Osteocyte (in vitro differentiated cells): ENCODE measurements around the gene NFIA. TPM values are rescaled to one million over a fixed set of nuclear protein-coding genes. Genes with fewer than 3 reads are reported as not detected.

Experiments
- DNase-seq: peaks from one replicate; pipeline ENCODE4 v3.0.0; 2021; ENCODE audit warnings: mixed read lengths; ENCODE audit not compliant: unreplicated experiment; ENCODE audit errors: extremely low spot score
- H3K27ac Mint-ChIP-seq: one replicate; pipeline ENCODE4 v1.8.0; 2021; ENCODE audit warnings: mild to moderate bottlenecking, mixed read lengths; ENCODE audit not compliant: unreplicated experiment
- H3K27me3 Mint-ChIP-seq: one replicate; pipeline ENCODE4 v1.8.0; 2021; ENCODE audit warnings: mixed read lengths; ENCODE audit not compliant: unreplicated experiment
- H3K36me3 Mint-ChIP-seq: one replicate; pipeline ENCODE4 v1.8.0; 2021; ENCODE audit warnings: mixed read lengths; ENCODE audit not compliant: unreplicated experiment
- H3K4me1 Mint-ChIP-seq: one replicate; pipeline ENCODE4 v1.8.0; 2021; ENCODE audit warnings: mixed read lengths; ENCODE audit not compliant: unreplicated experiment
- H3K4me3 Mint-ChIP-seq: one replicate; pipeline ENCODE4 v1.8.0; 2021; ENCODE audit warnings: mild to moderate bottlenecking, moderate library complexity, mixed read lengths; ENCODE audit not compliant: unreplicated experiment
- H3K9me3 Mint-ChIP-seq: one replicate; pipeline ENCODE4 v1.8.0; 2021; ENCODE audit warnings: mixed read lengths; ENCODE audit not compliant: unreplicated experiment
- CTCF ChIP-seq: fragments of 200-600 bp; sonication (generic); IDR thresholded peaks from 2 replicates; pipeline ENCODE4 v1.5.0; 2021; ENCODE audit warnings: antibody characterized with exemption, mild to moderate bottlenecking, moderate library complexity
- total RNA-seq: library from RNA; stranded (reverse); gene quantifications from 2 replicates; pipeline ENCODE4 v1.2.1, GENCODE V29; 2021

The NFIA gene
- total RNA-seq, 1 donor from 2014 or later, result 46.7 TPM

- H3K36me3 Mint-ChIP-seq, result no peaks in the 10 kb centered on the region
- H3K4me1 Mint-ChIP-seq, result peaks cover 16% of the 10 kb centered on the region
- no peak for TF ChIP-seq CTCF
- H3K9me3 Mint-ChIP-seq, result no peaks in the 10 kb centered on the region
- no peaks in the 10 kb centered on the region for H3K27me3 Mint-ChIP-seq
- no peak for DNase-seq
- H3K4me3 Mint-ChIP-seq, result no peak overlapping the region
- no peak overlapping the region for H3K27ac Mint-ChIP-seq
Measured at GRCh38 chr1:61265665-61266064, 183.3 kb downstream of the NFIA start.

GRCh38 chr1:61266738-61267137 is 184.4 kb downstream of the NFIA start:
- Mint-ChIP-seq H3K36me3 (no peaks in the 10 kb centered on the region), H3K4me1 (peaks cover 10% of the 10 kb centered on the region), H3K4me3 (no peak overlapping the region), H3K9me3 (no peaks in the 10 kb centered on the region), H3K27me3 (no peaks in the 10 kb centered on the region), H3K27ac (no peak overlapping the region)
- DNase-seq, result no peak
- TF ChIP-seq CTCF, result no peak

GRCh38 chr1:61268546-61269240 is 186.3 kb downstream of the NFIA start:
- Mint-ChIP-seq H3K27me3 (no peaks in the 10 kb centered on the region), H3K4me1 (peaks cover 3% of the 10 kb centered on the region), H3K4me3 (no peak overlapping the region), H3K9me3 (no peaks in the 10 kb centered on the region), H3K36me3 (no peaks in the 10 kb centered on the region), H3K27ac (no peak overlapping the region)
- TF ChIP-seq CTCF, result no peak
- no peak for DNase-seq

- Mint-ChIP-seq H3K27ac (no peak overlapping the region), H3K36me3 (no peaks in the 10 kb centered on the region), H3K4me1 (peaks cover 3% of the 10 kb centered on the region), H3K9me3 (no peaks in the 10 kb centered on the region), H3K27me3 (no peaks in the 10 kb centered on the region), H3K4me3 (no peak overlapping the region)
- DNase-seq, result no peak
- no peak for TF ChIP-seq CTCF
Measured at GRCh38 chr1:61269602-61270001, 187.2 kb downstream of the NFIA start.

GRCh38 chr1:61270107-61270506 is 187.7 kb downstream of the NFIA start:
- H3K27ac Mint-ChIP-seq, result no peak overlapping the region
- DNase-seq, result no peak
- H3K9me3 Mint-ChIP-seq, result no peaks in the 10 kb centered on the region
- H3K27me3 Mint-ChIP-seq, result no peaks in the 10 kb centered on the region
- no peaks in the 10 kb centered on the region for H3K36me3 Mint-ChIP-seq
- H3K4me1 Mint-ChIP-seq, result peaks cover 4% of the 10 kb centered on the region
- TF ChIP-seq CTCF, result no peak
- H3K4me3 Mint-ChIP-seq, result no peak overlapping the region
